DND-41 (cell line): ENCODE results near the gene CTSA.

Source experiments
- ATAC-seq: fragments of 200-7000 bp; cut with Tn5 transposase; 3 replicates; pipeline ENCODE4 v1.9.1; 2021; ENCODE audit warnings: low read depth; ENCODE audit not compliant: insufficient read depth
- DNase-seq: peaks from one replicate; pipeline ENCODE4 v3.0.0-alpha.2; 2020
- H2AFZ ChIP-seq: 2 replicates; pipeline ENCODE4 v1.6.0; 2012; ENCODE audit warnings: low read depth, low read length
- H3K27ac ChIP-seq: 2 replicates; pipeline ENCODE4 v1.5.1; 2012; ENCODE audit warnings: low read length, inconsistent platforms
- H3K27me3 ChIP-seq: fragments of 200-600 bp; sonication (generic); 2 replicates; pipeline ENCODE4 v1.6.0; 2012; ENCODE audit warnings: low read length, mild to moderate bottlenecking, inconsistent platforms; ENCODE audit not compliant: insufficient read depth, poor library complexity
- H3K36me3 ChIP-seq: 2 replicates; pipeline ENCODE4 v1.5.1; 2012; ENCODE audit warnings: low read length, inconsistent platforms; ENCODE audit not compliant: insufficient read depth
- H3K4me1 ChIP-seq: 2 replicates; pipeline ENCODE4 v1.5.1; 2012; ENCODE audit warnings: mild to moderate bottlenecking, low read length; ENCODE audit not compliant: insufficient read depth
- H3K4me2 ChIP-seq: 2 replicates; pipeline ENCODE4 v1.6.0; 2012; ENCODE audit warnings: mild to moderate bottlenecking, moderate library complexity, low read length, inconsistent platforms; ENCODE audit not compliant: insufficient read depth
- H3K4me3 ChIP-seq, 2 experiments: fragments of 200-600 bp in 1 of 2; shearing (Covaris generic) in 1 of 2; 2 replicates each; pipeline ENCODE4 v1.5.1; 2012 to 2016; ENCODE audit warnings: inconsistent platforms in 2 of 2, low read length in 2 of 2, mild to moderate bottlenecking in 2 of 2, low read depth in 1 of 2, moderate library complexity in 1 of 2
- H3K79me2 ChIP-seq: 2 replicates; pipeline ENCODE4 v1.6.0; 2012; ENCODE audit warnings: low read length, inconsistent platforms; ENCODE audit not compliant: insufficient read depth
- H3K9ac ChIP-seq: 2 replicates; pipeline ENCODE4 v1.6.0; 2012; ENCODE audit warnings: low read depth, mild to moderate bottlenecking, inconsistent platforms, low read length, moderate library complexity
- H3K9me3 ChIP-seq: 2 replicates; pipeline ENCODE4 v1.5.1; 2012; ENCODE audit warnings: low read length, moderate library complexity, mild to moderate bottlenecking, inconsistent platforms; ENCODE audit not compliant: insufficient read depth, severe bottlenecking
- H4K20me1 ChIP-seq: 2 replicates; pipeline ENCODE4 v1.6.0; 2012; ENCODE audit warnings: low read length; ENCODE audit not compliant: insufficient read depth
- EZH2 ChIP-seq: IDR thresholded peaks from 3 replicates; pipeline ENCODE4 v1.6.1; 2012; ENCODE audit warnings: borderline replicate concordance, low read depth, mild to moderate bottlenecking, moderate library complexity, low read length, inconsistent platforms; ENCODE audit not compliant: severe bottlenecking
- TF ChIP-seq, protein P1 (sequence below): IDR thresholded peaks from 2 replicates; pipeline ENCODE4 v1.5.1; 2012; ENCODE audit warnings: borderline replicate concordance, low read length, moderate library complexity, mild to moderate bottlenecking; ENCODE audit not compliant: poor library complexity, severe bottlenecking; ENCODE audit errors: extremely low read depth

Gene CTSA

DNA sequence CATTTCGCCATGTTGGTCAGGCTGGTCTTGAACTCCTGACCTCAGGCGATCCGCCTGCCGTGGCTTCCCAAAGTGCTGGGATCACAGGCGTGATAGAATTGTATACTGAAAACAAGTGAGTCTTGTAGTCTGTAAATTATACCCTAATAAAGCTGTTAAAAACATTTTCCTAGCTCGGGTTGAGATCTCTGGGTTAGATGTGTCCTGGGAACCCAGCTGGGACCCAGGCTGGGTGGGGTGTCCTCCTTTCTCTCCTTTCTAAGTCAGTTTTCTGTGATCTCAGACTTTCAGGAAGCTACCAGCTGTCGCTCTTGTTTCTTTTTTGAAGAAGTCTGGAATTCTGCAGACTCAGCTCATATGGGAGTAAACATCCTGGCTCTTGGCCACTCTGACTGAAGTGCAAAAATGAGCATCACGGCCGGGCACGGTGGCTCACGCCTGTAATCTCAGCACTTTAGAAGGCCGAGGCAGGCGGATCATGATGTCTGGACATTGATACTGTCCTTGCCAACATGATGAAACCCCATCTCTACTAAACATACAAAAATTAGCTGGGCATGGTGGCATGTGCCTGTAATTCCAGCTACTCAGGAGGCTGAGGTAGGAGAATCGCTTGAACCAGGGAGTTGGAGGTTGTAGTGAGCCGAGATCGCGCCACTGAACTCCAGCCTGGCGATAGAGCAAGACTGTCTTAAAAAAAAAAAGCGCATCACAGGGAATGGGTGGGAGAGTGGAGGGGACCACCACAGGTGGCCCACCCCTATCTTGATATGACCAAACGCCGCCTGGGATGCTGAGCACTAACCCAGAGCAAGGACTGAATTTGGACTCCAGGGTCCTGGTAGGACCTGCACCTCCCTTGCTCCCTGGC lies 33.5 kb downstream of the CTSA start:
- Histone ChIP-seq H3K36me3 (no peaks in the 10 kb centered on the region), H3K27me3 (peaks cover 11% of the 10 kb centered on the region), H3K27ac (no peak overlapping the region), H3K4me1 (no peaks in the 10 kb centered on the region), H3K4me2 (no peak overlapping the region), H3K4me3 (no peak overlapping the region), H3K9ac (no peak overlapping the region), H4K20me1 (no peaks in the 10 kb centered on the region), H3K79me2 (no peaks in the 10 kb centered on the region), H2AFZ (no peak overlapping the region), H3K9me3 (no peaks in the 10 kb centered on the region)
- TF ChIP-seq, protein P1, sequence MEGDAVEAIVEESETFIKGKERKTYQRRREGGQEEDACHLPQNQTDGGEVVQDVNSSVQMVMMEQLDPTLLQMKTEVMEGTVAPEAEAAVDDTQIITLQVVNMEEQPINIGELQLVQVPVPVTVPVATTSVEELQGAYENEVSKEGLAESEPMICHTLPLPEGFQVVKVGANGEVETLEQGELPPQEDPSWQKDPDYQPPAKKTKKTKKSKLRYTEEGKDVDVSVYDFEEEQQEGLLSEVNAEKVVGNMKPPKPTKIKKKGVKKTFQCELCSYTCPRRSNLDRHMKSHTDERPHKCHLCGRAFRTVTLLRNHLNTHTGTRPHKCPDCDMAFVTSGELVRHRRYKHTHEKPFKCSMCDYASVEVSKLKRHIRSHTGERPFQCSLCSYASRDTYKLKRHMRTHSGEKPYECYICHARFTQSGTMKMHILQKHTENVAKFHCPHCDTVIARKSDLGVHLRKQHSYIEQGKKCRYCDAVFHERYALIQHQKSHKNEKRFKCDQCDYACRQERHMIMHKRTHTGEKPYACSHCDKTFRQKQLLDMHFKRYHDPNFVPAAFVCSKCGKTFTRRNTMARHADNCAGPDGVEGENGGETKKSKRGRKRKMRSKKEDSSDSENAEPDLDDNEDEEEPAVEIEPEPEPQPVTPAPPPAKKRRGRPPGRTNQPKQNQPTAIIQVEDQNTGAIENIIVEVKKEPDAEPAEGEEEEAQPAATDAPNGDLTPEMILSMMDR = no peak
- no peak for TF ChIP-seq EZH2
- no peak for ATAC-seq
- DNase-seq = no peak

DNA sequence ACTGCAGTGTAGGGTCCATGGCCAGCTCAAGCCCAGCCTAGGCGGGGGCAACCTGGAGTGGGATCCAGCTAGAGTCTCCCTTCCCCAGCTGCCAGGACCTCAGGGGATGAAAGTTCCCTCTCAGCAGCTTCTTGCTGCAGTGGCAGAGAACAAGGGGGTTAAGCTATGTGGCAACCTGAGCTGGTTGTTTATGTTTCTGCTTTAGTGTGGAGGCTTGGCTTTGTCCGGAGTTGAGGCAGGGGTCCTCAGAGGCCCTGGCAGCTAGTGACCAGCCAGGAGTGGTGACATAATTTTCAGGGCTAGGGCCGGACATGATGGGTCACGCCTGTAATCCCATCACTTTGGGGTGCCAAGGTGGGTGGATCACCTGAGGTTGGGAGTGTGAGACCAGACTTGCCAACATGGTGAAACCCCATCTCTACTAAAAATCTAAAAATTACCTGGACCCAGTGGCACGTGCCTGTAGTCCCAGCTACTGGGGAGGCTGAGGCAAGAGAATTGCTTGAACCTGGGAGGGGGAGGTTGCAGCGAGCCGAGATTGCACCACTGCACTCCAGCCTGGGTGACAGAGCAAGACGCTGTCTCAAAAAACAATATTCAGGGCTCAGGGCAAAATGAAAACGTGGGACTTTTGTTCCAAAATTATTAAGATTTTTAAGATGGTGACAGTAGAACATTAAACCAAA lies 34.8 kb downstream of the CTSA start:
- Histone ChIP-seq H3K4me3 (no peak overlapping the region), H3K9ac (no peak overlapping the region), H3K36me3 (no peaks in the 10 kb centered on the region), H2AFZ (no peak overlapping the region), H3K27ac (no peak overlapping the region), H3K9me3 (no peaks in the 10 kb centered on the region), H3K79me2 (no peaks in the 10 kb centered on the region), H3K4me2 (no peak overlapping the region), H4K20me1 (no peaks in the 10 kb centered on the region), H3K27me3 (peaks cover 1% of the 10 kb centered on the region), H3K4me1 (no peaks in the 10 kb centered on the region)
- no peak for ATAC-seq
- no peak for TF ChIP-seq EZH2
- TF ChIP-seq, protein P1 = no peak
- DNase-seq = no peak

GRCh38 chr20:45926731-45927070 lies 35.6 kb downstream of the CTSA start:
- ATAC-seq = no peak
- Histone ChIP-seq H3K4me1 (no peaks in the 10 kb centered on the region), H3K4me2 (no peak overlapping the region), H3K79me2 (no peaks in the 10 kb centered on the region), H3K9me3 (no peaks in the 10 kb centered on the region), H3K27ac (no peak overlapping the region), H3K27me3 (no peaks in the 10 kb centered on the region), H4K20me1 (no peaks in the 10 kb centered on the region), H3K9ac (no peak overlapping the region), H3K4me3 (no peak overlapping the region), H2AFZ (no peak overlapping the region), H3K36me3 (no peaks in the 10 kb centered on the region)
- no peak for TF ChIP-seq EZH2
- TF ChIP-seq, protein P1 = no peak
- no peak for DNase-seq
